Small intestine (tissue), 7 donors: Measurements from ENCODE around the gene PSRC1. TPM values are rescaled to one million over a fixed set of nuclear protein-coding genes. Genes with fewer than 3 reads are reported as not detected.

ENCODE experiments used
- DNase-seq, 2 donors: peaks; one replicate each; pipeline versions ENCODE4 v3.0.0 to v3.0.0-alpha.2; 2013
- FAIRE-seq: peaks from 2 replicates; lab custom pipeline; 2012; peaks lifted over from hg19 to GRCh38; lab: Jason Lieb, UNC
- H3K27ac ChIP-seq, 3 donors: one replicate each; pipeline ENCODE4 v1.5.1; 2013; ENCODE audit warnings: low read length in 2 of 3, mild to moderate bottlenecking in 2 of 3, control low read depth in 1 of 3, inconsistent platforms in 1 of 3, low read depth in 1 of 3, moderate library complexity in 1 of 3
- H3K27me3 ChIP-seq, 3 donors: one replicate each; pipeline ENCODE4 v1.6.1; 2013; ENCODE audit warnings: low read length in 3 of 3, inconsistent platforms in 1 of 3; ENCODE audit not compliant: control insufficient read depth in 3 of 3, insufficient read depth in 3 of 3
- H3K36me3 ChIP-seq, 3 donors: one replicate each; pipeline ENCODE4 v1.6.1; 2013; ENCODE audit warnings: low read length in 3 of 3, inconsistent platforms in 1 of 3, low read depth in 1 of 3, mild to moderate bottlenecking in 1 of 3, moderate library complexity in 1 of 3; ENCODE audit not compliant: control insufficient read depth in 3 of 3, insufficient read depth in 2 of 3
- H3K4me1 ChIP-seq, 3 donors: one replicate each; pipeline ENCODE4 v1.6.1; 2013; ENCODE audit warnings: low read length in 2 of 3, inconsistent platforms in 1 of 3, low read depth in 1 of 3, mild to moderate bottlenecking in 1 of 3, moderate library complexity in 1 of 3; ENCODE audit not compliant: control insufficient read depth in 3 of 3, insufficient read depth in 2 of 3
- H3K4me3 ChIP-seq, 3 donors: one replicate each; pipeline ENCODE4 v1.5.1; 2013; ENCODE audit warnings: low read length in 3 of 3, control low read depth in 1 of 3, inconsistent platforms in 1 of 3, low read depth in 1 of 3, mild to moderate bottlenecking in 1 of 3, moderate library complexity in 1 of 3
- H3K9me3 ChIP-seq, 2 donors: one replicate each; pipeline ENCODE4 v1.6.1; 2013; ENCODE audit warnings: low read depth in 1 of 2, low read length in 1 of 2; ENCODE audit not compliant: control insufficient read depth in 2 of 2, insufficient read depth in 1 of 2
- WGBS, 3 donors: extraction: QIAGEN DNeasy Blood & Tissue Kit; methylation state at CpG; one replicate each; pipeline ENCODE4 v1.1.7; 2013; 5-methylcytosine and 5-hydroxymethylcytosine counted together
- polyA plus RNA-seq, 4 donors: library from polyadenylated mRNA; stranded (reverse) in 3 of 4; unstranded in 1 of 4; fragments of 200-250 nt in 3 of 4; fragments of 120-200 nt in 1 of 4; gene quantifications; one replicate each; pipeline versions ENCODE4 v1.2.1 to v1.2.3, GENCODE V29; 2013
- donor health status: healthy with polysubstance abuse.
- donor health status: control.
- donor health status: control.
- donor health status: Bipolar disorder and iron deficiency.
- donor health status: healthy.

PSRC1 gene
- polyA plus RNA-seq, 4 donors = 0.67 to 15.5 (median 8.0) TPM

GRCh38 chr1:109239047-109239408 is 43.9 kb downstream of the PSRC1 start:
- Histone ChIP-seq H3K27ac (no peak overlapping the region), H3K4me1 (peaks cover 0 to 12% (median 0%) of the 10 kb centered on the region in 3 donors), H3K4me3 (no peak overlapping the region), H3K9me3 (no peaks in the 10 kb centered on the region), H3K27me3 (peaks cover 0 to 11% (median 0%) of the 10 kb centered on the region in 3 donors), H3K36me3 (peaks cover 19 to 52% (median 25%) of the 10 kb centered on the region in 3 donors)
- WGBS, 3 donors = 43 to 60% (median 58%) methylated on average over 5 of the region's 5 CpGs
- no peak for FAIRE-seq
- DNase-seq = no peak

DNA sequence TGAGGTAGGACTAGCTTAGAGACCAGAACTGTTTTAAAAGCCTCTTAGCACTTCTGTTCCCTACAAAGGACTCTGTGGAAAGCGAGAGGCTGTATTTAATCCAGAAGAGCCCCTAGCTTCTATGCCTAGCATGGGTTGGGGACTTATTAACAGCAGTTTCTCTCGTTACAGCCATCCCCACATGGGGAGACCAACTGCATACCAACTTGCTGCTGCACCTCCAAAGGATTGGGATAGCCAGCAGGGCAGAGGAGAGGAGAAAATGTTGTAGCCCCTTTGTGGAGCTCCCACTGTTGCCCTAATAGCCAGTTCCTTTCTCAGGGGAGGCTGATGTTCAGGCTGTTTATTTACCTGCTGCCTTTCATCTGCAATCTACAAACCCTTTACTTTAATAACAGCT is 44.6 kb downstream of the PSRC1 start:
- no peak for DNase-seq
- Histone ChIP-seq H3K4me3 (no peak overlapping the region), H3K27ac (no peak overlapping the region), H3K4me1 (peaks cover 0 to 12% (median 0%) of the 10 kb centered on the region in 3 donors), H3K27me3 (peaks cover 0 to 11% (median 0%) of the 10 kb centered on the region in 3 donors), H3K36me3 (peaks cover 19 to 57% (median 25%) of the 10 kb centered on the region in 3 donors), H3K9me3 (no peaks in the 10 kb centered on the region)
- no peak for FAIRE-seq
- 84 to 93% (median 90%) methylated on average over 2 of the region's 2 CpGs for WGBS, 3 donors

- DNase-seq = no peak
- peaks cover 0 to 12% (median 0%) of the 10 kb centered on the region in 3 donors for H3K4me1 ChIP-seq
- peaks cover 0 to 7% (median 0%) of the 10 kb centered on the region in 3 donors for H3K27me3 ChIP-seq
- H3K27ac ChIP-seq = no peak overlapping the region
- peaks cover 19 to 59% (median 25%) of the 10 kb centered on the region in 3 donors for H3K36me3 ChIP-seq
- FAIRE-seq = no peak
- no peak overlapping the region for H3K4me3 ChIP-seq
- no peaks in the 10 kb centered on the region for H3K9me3 ChIP-seq
- WGBS, 3 donors = 92 to 98% (median 95%) methylated on average over 3 of the region's 3 CpGs
Measured at GRCh38 chr1:109237512-109237911, 45.4 kb downstream of the PSRC1 start.

DNA sequence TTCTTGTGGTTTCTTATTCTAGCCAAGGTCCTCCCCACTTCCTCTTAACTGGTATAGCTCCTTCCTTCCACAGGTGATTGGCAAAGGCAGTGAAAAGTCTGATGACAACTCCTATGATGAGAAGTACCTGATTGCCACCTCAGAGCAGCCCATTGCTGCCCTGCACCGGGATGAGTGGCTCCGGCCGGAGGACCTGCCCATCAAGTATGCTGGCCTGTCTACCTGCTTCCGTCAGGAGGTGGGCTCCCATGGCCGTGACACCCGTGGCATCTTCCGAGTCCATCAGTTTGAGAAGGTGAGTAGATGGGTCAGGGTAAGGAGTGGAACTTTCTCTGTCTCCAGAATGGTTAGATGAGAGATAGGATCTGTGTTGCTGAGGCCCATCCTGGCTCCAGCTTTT is 47.8 kb downstream of the PSRC1 start:
- peaks cover 24 to 70% (median 34%) of the 10 kb centered on the region in 3 donors for H3K36me3 ChIP-seq
- 94 to 98% (median 96%) methylated on average over 7 of the region's 7 CpGs for WGBS, 3 donors
- H3K9me3 ChIP-seq = no peaks in the 10 kb centered on the region

DNA sequence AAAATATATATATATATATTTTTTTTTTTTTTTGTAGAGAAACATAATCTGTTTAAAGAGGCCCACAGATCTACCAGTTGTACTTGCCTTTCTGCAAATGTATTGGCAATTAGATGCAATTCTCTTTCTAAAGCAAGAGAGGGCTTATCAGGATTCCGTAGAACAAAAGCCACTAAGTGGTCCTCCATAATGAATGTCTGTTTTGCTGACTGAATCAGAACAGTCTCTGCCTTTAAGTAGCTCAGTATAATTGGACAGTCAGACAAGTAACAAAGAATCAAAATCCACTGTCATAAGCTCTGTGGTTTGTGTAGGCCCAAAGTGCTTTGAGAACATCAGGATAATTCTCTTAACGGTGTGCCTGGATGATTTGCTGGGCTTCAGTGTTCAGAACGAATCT is 51.9 kb downstream of the PSRC1 start:
- Histone ChIP-seq H3K27ac (no peak overlapping the region), H3K9me3 (no peaks in the 10 kb centered on the region), H3K4me3 (no peak overlapping the region), H3K27me3 (no peaks in the 10 kb centered on the region), H3K4me1 (no peaks in the 10 kb centered on the region), H3K36me3 (peaks cover 28 to 58% (median 31%) of the 10 kb centered on the region in 3 donors)
- FAIRE-seq (no peak), DNase-seq (no peak)
- WGBS, 3 donors = 79 to 89% (median 83%) methylated on average over 3 of the region's 3 CpGs

More for the DNA sequence above, 47.8 kb downstream of the PSRC1 start:
- H3K27me3 ChIP-seq = no peaks in the 10 kb centered on the region
- H3K27ac ChIP-seq = no peak overlapping the region
- peaks cover 0 to 6% (median 0%) of the 10 kb centered on the region in 3 donors for H3K4me1 ChIP-seq
- FAIRE-seq (no peak), DNase-seq (no peak)
- H3K4me3 ChIP-seq = no peak overlapping the region

Other genes with a start within 250 kb of the PSRC1 start
- gene WDR47, start 241.0 kb downstream of the PSRC1 start, polyA plus RNA-seq = 1 to 10 TPM; 2.7 to 5.0 (median 4.4) TPM
- gene TAF13, start 207.1 kb downstream of the PSRC1 start, polyA plus RNA-seq = 10 to 100 TPM; 34.9 to 49.2 (median 39.2) TPM
- 10 to 100 TPM; 11.4 to 32.7 (median 17.1) TPM for gene TMEM167B, start 192.4 kb downstream of the PSRC1 start, polyA plus RNA-seq
- gene ELAPOR1, start 169.0 kb downstream of the PSRC1 start, polyA plus RNA-seq = 10 to 100 TPM in 2 of 4 donors, 1 to 10 TPM in 2; 3.8 to 75.3 (median 35.4) TPM
- gene SARS1, start 69.2 kb downstream of the PSRC1 start, polyA plus RNA-seq = 100 to 1,000 TPM in 3 of 4 donors, 10 to 100 TPM in 1; 99.1 to 190 (median 133) TPM
- 1 to 10 TPM in 2 of 4 donors, under 1 TPM in 2; under 0.01 to 7.9 (median 1.5) TPM for gene CELSR2, start 33.6 kb downstream of the PSRC1 start, polyA plus RNA-seq
- gene MYBPHL, start 23.9 kb upstream of the PSRC1 start, polyA plus RNA-seq = 10 to 100 TPM in 1 of 4 donors, under 1 TPM in 1, not detected in 2; 0.16 to 24.1 TPM
- 10 to 100 TPM in 3 of 4 donors, 1 to 10 TPM in 1; 7.0 to 51.5 (median 23.6) TPM for gene SORT1, start 114.8 kb upstream of the PSRC1 start, polyA plus RNA-seq
- gene PSMA5, start 143.3 kb upstream of the PSRC1 start, polyA plus RNA-seq = 100 to 1,000 TPM in 3 of 4 donors, 10 to 100 TPM in 1; 99.3 to 113 (median 104) TPM
- gene SYPL2, start 183.4 kb upstream of the PSRC1 start, polyA plus RNA-seq = under 1 TPM in 2 of 4 donors, not detected in 2; 0.65 to 0.67 TPM
- gene ATXN7L2, start 200.8 kb upstream of the PSRC1 start, polyA plus RNA-seq = 1 to 10 TPM; 4.8 to 8.9 (median 6.2) TPM
- 1 to 10 TPM; 5.1 to 8.6 (median 7.2) TPM for gene CYB561D1, start 210.9 kb upstream of the PSRC1 start, polyA plus RNA-seq
- 1 to 10 TPM; 1.3 to 2.9 (median 2.2) TPM for gene AMIGO1, start 226.6 kb upstream of the PSRC1 start, polyA plus RNA-seq